ENCODE results near the gene ZSWIM8. TPM values are rescaled to one million over a fixed set of nuclear protein-coding genes. Genes with fewer than 3 reads are reported as not detected.

ZSWIM8 gene
- total RNA-seq, 2 donors from 2014 or later, result 34.5 to 70.9 TPM

- no peak for DNase-seq
- 86 to 90% methylated on average over 14 of the region's 14 CpGs for whole genome bisulfite sequencing, 2 donors
- Histone ChIP-seq H3K4me3 (no peak overlapping the region), H3K27me3 (no peaks in the 10 kb centered on the region), H3K9me3 (no peaks in the 10 kb centered on the region), H3K27ac (no peak overlapping the region), H3K36me3 (replicated peaks in 1 of 2; ENCODE audit: insufficient read depth in 1 of 2, low read depth in 2 of 2) (peaks cover 9 to 31% of the 10 kb centered on the region in 2 donors), H3K4me1 (peaks cover 31% of the 10 kb centered on the region)
- intact Hi-C loops (cut with DNase I), result no loop called here
- TF ChIP-seq POLR2A (IDR thresholded peaks at IDR 0.05) (peak in 1 of 3 donors; percentile 6), CTCF (IDR thresholded peaks at IDR 0.05) (no peak)
- ATAC-seq, result no peak
These were observed 21.0 kb downstream of the ZSWIM8 start for GRCh38 chr10:73806176-73806950.

- 92% methylated on average over 14 of the region's 14 CpGs for WGBS, 2 donors
- H3K36me3 ChIP-seq (replicated peaks in 1 of 2; ENCODE audit: insufficient read depth in 1 of 2, low read depth in 2 of 2), result peaks cover 6 to 21% of the 10 kb centered on the region in 2 donors
These were observed 22.1 kb downstream of the ZSWIM8 start for GRCh38 chr10:73807471-73807870.

GRCh38 chr10:73808021-73808815 is 22.8 kb downstream of the ZSWIM8 start:
- Histone ChIP-seq H3K9me3 (no peaks in the 10 kb centered on the region), H3K27me3 (no peaks in the 10 kb centered on the region), H3K4me3 (no peak overlapping the region), H3K27ac (no peak overlapping the region), H3K4me1 (peaks cover 31% of the 10 kb centered on the region), H3K36me3 (replicated peaks in 1 of 2; ENCODE audit: insufficient read depth in 1 of 2, low read depth in 2 of 2) (peaks cover 0 to 15% of the 10 kb centered on the region in 2 donors)
- 91 to 92% methylated on average over 10 to 16 of the region's 16 CpGs for WGBS, 2 donors
- TF ChIP-seq CTCF (IDR thresholded peaks at IDR 0.05), result no peak
- no peak for TF ChIP-seq POLR2A (IDR thresholded peaks at IDR 0.05)
- ATAC-seq (no peak), DNase-seq (no peak)
- intact Hi-C loops (cut with DNase I), result no loop called here

More at GRCh38 chr10:73807471-73807870, 22.1 kb downstream of the ZSWIM8 start:
- Histone ChIP-seq H3K27ac (no peak overlapping the region), H3K4me3 (no peak overlapping the region), H3K9me3 (no peaks in the 10 kb centered on the region), H3K4me1 (peaks cover 31% of the 10 kb centered on the region), H3K27me3 (no peaks in the 10 kb centered on the region)
- no peak for ATAC-seq
- intact Hi-C loops (cut with DNase I), result no loop called here
- TF ChIP-seq POLR2A (IDR thresholded peaks at IDR 0.05), result no peak
- TF ChIP-seq CTCF (IDR thresholded peaks at IDR 0.05), result no peak
- DNase-seq, result no peak

GRCh38 chr10:73809061-73809818 is 23.8 kb downstream of the ZSWIM8 start:
- Histone ChIP-seq H3K27me3 (no peaks in the 10 kb centered on the region), H3K36me3 (replicated peaks in 1 of 2; ENCODE audit: insufficient read depth in 1 of 2, low read depth in 2 of 2) (peaks cover 0 to 15% of the 10 kb centered on the region in 2 donors), H3K4me1 (peaks cover 31% of the 10 kb centered on the region), H3K9me3 (no peaks in the 10 kb centered on the region), H3K4me3 (no peak overlapping the region), H3K27ac (peak overlapping the region in 2 of 4 donors; percentile 5 to 17)
- DNase-seq (no peak), ATAC-seq (no peak)
- TF ChIP-seq CTCF (IDR thresholded peaks at IDR 0.05) (no peak), POLR2A (IDR thresholded peaks at IDR 0.05) (no peak)
- intact Hi-C loops (cut with DNase I), result no loop called here
- WGBS, 2 donors, result 22 to 34% methylated on average over 4 to 5 of the region's 5 CpGs
